Dendritic cell treated with granulocyte-macrophage colony-stimulating factor and Interleukin-4, amounts not matched to agents 40 ng/mL and 50 ng/mL, for 4 days (primary cell): ENCODE results near the gene PRSS12.
"Not testable (repeated sequence)": the region's sequence is repeated elsewhere in the genome, so short reads cannot be mapped to it uniquely, and the experiment has no call there.

Experiments
- H3K27ac Mint-ChIP-seq: one replicate; pipeline ENCODE4 v1.8.0; 2022; ENCODE audit warnings: mild to moderate bottlenecking, mixed read lengths
- H3K27me3 Mint-ChIP-seq: one replicate; pipeline ENCODE4 v1.8.0; 2022; ENCODE audit warnings: mild to moderate bottlenecking, mixed read lengths
- H3K36me3 Mint-ChIP-seq: one replicate; pipeline ENCODE4 v1.8.0; 2022; ENCODE audit warnings: low read depth, mixed read lengths
- H3K4me1 Mint-ChIP-seq: one replicate; pipeline ENCODE4 v1.8.0; 2022; ENCODE audit warnings: low read depth, mixed read lengths
- H3K4me3 Mint-ChIP-seq: one replicate; pipeline ENCODE4 v1.8.0; 2022; ENCODE audit warnings: mild to moderate bottlenecking, moderate library complexity, mixed read lengths
- H3K9me3 Mint-ChIP-seq: one replicate; pipeline ENCODE4 v1.8.0; 2022; ENCODE audit warnings: mixed read lengths
- intact Hi-C: fragments of 100-400 bp; cut with micrococcal nuclease; formaldehyde crosslinking; loops from one replicate; pipeline ENCODE4 v1.15.0; 2022

PRSS12 gene

GRCh38 chr4:118273642-118274041 lies 79.2 kb downstream of the PRSS12 start:
- peaks cover 19% of the 10 kb centered on the region for H3K4me1 Mint-ChIP-seq
- no peak overlapping the region for H3K4me3 Mint-ChIP-seq
- H3K36me3 Mint-ChIP-seq = peaks cover 6% of the 10 kb centered on the region
- H3K27me3 Mint-ChIP-seq = no peaks in the 10 kb centered on the region
- intact Hi-C loops = loop anchor here (5.0 kb wide), 1 partner anchor 196 kb away; no protein-coding TSS in a partner anchor
- H3K27ac Mint-ChIP-seq = no peak overlapping the region
- peaks cover 8% of the 10 kb centered on the region for H3K9me3 Mint-ChIP-seq

- Mint-ChIP-seq H3K9me3 (peaks cover 8% of the 10 kb centered on the region), H3K27ac (no peak overlapping the region), H3K36me3 (no peaks in the 10 kb centered on the region), H3K4me3 (no peak overlapping the region), H3K27me3 (no peaks in the 10 kb centered on the region), H3K4me1 (peaks cover 10% of the 10 kb centered on the region)
- intact Hi-C loops = loop anchor here (5.0 kb wide), 1 partner anchor 194 kb away; no protein-coding TSS in a partner anchor
Measured at GRCh38 chr4:118271788-118272187, 81.0 kb downstream of the PRSS12 start.

GRCh38 chr4:118270492-118270891 lies 82.3 kb downstream of the PRSS12 start:
- peaks cover 5% of the 10 kb centered on the region for H3K4me1 Mint-ChIP-seq
- no peak overlapping the region for H3K4me3 Mint-ChIP-seq
- peaks cover 5% of the 10 kb centered on the region for H3K9me3 Mint-ChIP-seq
- H3K27ac Mint-ChIP-seq = no peak overlapping the region
- H3K27me3 Mint-ChIP-seq = no peaks in the 10 kb centered on the region
- H3K36me3 Mint-ChIP-seq = no peaks in the 10 kb centered on the region
- intact Hi-C loops = loop anchor here (5.0 kb wide), 1 partner anchor 193 kb away; no protein-coding TSS in a partner anchor

- Mint-ChIP-seq H3K36me3 (no peaks in the 10 kb centered on the region), H3K9me3 (no peaks in the 10 kb centered on the region), H3K4me3 (no peak overlapping the region), H3K27ac (no peak overlapping the region), H3K4me1 (no peaks in the 10 kb centered on the region), H3K27me3 (peaks cover 9% of the 10 kb centered on the region)
- intact Hi-C loops = no loop called here
Measured at GRCh38 chr4:118268780-118269179, 84.0 kb downstream of the PRSS12 start.

- H3K27ac Mint-ChIP-seq, H3K9me3 Mint-ChIP-seq, H3K4me1 Mint-ChIP-seq, intact Hi-C loops, H3K36me3 Mint-ChIP-seq: not testable (repeated sequence)
- peaks cover 10% of the 10 kb centered on the region for H3K27me3 Mint-ChIP-seq
- H3K4me3 Mint-ChIP-seq = peak overlapping the region; percentile 71
Measured at GRCh38 chr4:118266145-118266496, 86.7 kb downstream of the PRSS12 start.

- H3K9me3 Mint-ChIP-seq = no peaks in the 10 kb centered on the region
- peak overlapping the region; percentile 71 for H3K4me3 Mint-ChIP-seq
- peaks cover 10% of the 10 kb centered on the region for H3K27me3 Mint-ChIP-seq
- no peaks in the 10 kb centered on the region for H3K4me1 Mint-ChIP-seq
- H3K27ac Mint-ChIP-seq = no peak overlapping the region
- H3K36me3 Mint-ChIP-seq = no peaks in the 10 kb centered on the region
- intact Hi-C loops = no loop called here
Measured at GRCh38 chr4:118265312-118266144, 87.3 kb downstream of the PRSS12 start.

- Mint-ChIP-seq H3K4me1 (no peaks in the 10 kb centered on the region), H3K9me3 (no peaks in the 10 kb centered on the region), H3K4me3 (no peak overlapping the region), H3K27ac (no peak overlapping the region), H3K36me3 (no peaks in the 10 kb centered on the region), H3K27me3 (peaks cover 10% of the 10 kb centered on the region)
- intact Hi-C loops = no loop called here
Measured at GRCh38 chr4:118264096-118264495, 88.7 kb downstream of the PRSS12 start.

GRCh38 chr4:118260309-118260708 lies 92.5 kb downstream of the PRSS12 start:
- H3K4me1 Mint-ChIP-seq = no peaks in the 10 kb centered on the region
- peaks cover 10% of the 10 kb centered on the region for H3K27me3 Mint-ChIP-seq
- no peak overlapping the region for H3K27ac Mint-ChIP-seq
- no peak overlapping the region for H3K4me3 Mint-ChIP-seq
- no peaks in the 10 kb centered on the region for H3K36me3 Mint-ChIP-seq
- no peaks in the 10 kb centered on the region for H3K9me3 Mint-ChIP-seq
- intact Hi-C loops = no loop called here

GRCh38 chr4:118259111-118259510 lies 93.7 kb downstream of the PRSS12 start:
- intact Hi-C loops = no loop called here
- no peaks in the 10 kb centered on the region for H3K9me3 Mint-ChIP-seq
- H3K27me3 Mint-ChIP-seq = peaks cover 3% of the 10 kb centered on the region
- no peaks in the 10 kb centered on the region for H3K4me1 Mint-ChIP-seq
- H3K4me3 Mint-ChIP-seq = no peak overlapping the region
- no peaks in the 10 kb centered on the region for H3K36me3 Mint-ChIP-seq
- no peak overlapping the region for H3K27ac Mint-ChIP-seq

GRCh38 chr4:118254368-118254767 lies 98.4 kb downstream of the PRSS12 start:
- Mint-ChIP-seq H3K9me3 (no peaks in the 10 kb centered on the region), H3K4me3 (no peak overlapping the region), H3K27me3 (no peaks in the 10 kb centered on the region), H3K4me1 (no peaks in the 10 kb centered on the region), H3K36me3 (no peaks in the 10 kb centered on the region), H3K27ac (no peak overlapping the region)
- intact Hi-C loops = no loop called here

- Mint-ChIP-seq H3K4me1 (no peaks in the 10 kb centered on the region), H3K27me3 (no peaks in the 10 kb centered on the region), H3K4me3 (no peak overlapping the region), H3K27ac (no peak overlapping the region), H3K9me3 (no peaks in the 10 kb centered on the region), H3K36me3 (no peaks in the 10 kb centered on the region)
- intact Hi-C loops = no loop called here
Measured at GRCh38 chr4:118249890-118250289, 102.9 kb downstream of the PRSS12 start.

- H3K27ac Mint-ChIP-seq = no peak overlapping the region
- no peaks in the 10 kb centered on the region for H3K4me1 Mint-ChIP-seq
- H3K36me3 Mint-ChIP-seq = no peaks in the 10 kb centered on the region
- H3K27me3 Mint-ChIP-seq = no peaks in the 10 kb centered on the region
- H3K9me3 Mint-ChIP-seq = no peaks in the 10 kb centered on the region
- no peak overlapping the region for H3K4me3 Mint-ChIP-seq
- intact Hi-C loops = no loop called here
Measured at GRCh38 chr4:118237531-118237930, 115.3 kb downstream of the PRSS12 start.

- H3K27me3 Mint-ChIP-seq = no peaks in the 10 kb centered on the region
- no peak overlapping the region for H3K27ac Mint-ChIP-seq
- no peaks in the 10 kb centered on the region for H3K9me3 Mint-ChIP-seq
- no peaks in the 10 kb centered on the region for H3K4me1 Mint-ChIP-seq
- intact Hi-C loops = no loop called here
- no peaks in the 10 kb centered on the region for H3K36me3 Mint-ChIP-seq
- no peak overlapping the region for H3K4me3 Mint-ChIP-seq
Measured at GRCh38 chr4:118235566-118236120, 117.2 kb downstream of the PRSS12 start.
